ENCODE data around the gene AP1M1.

DNA sequence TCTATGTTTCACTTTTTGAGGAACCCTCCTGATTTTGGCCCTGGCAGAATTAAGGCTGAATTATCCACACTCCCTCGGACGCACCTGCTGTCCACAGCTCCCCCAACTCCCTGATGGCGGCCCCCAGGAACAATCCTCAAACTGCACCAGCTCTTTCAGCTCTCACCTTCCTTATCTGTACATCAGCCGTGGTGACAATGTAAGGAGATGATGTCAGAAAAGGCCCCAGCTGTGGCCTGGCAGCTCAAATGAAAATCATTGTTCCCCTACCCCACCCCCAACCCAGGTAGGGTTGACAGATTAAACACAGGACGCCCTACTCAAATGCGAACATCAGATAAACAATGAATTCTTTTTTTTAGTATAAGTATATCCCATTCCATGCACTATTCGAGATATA lies 91.9 kb downstream of the AP1M1 start:
- TF ChIP-seq, protein P1, sequence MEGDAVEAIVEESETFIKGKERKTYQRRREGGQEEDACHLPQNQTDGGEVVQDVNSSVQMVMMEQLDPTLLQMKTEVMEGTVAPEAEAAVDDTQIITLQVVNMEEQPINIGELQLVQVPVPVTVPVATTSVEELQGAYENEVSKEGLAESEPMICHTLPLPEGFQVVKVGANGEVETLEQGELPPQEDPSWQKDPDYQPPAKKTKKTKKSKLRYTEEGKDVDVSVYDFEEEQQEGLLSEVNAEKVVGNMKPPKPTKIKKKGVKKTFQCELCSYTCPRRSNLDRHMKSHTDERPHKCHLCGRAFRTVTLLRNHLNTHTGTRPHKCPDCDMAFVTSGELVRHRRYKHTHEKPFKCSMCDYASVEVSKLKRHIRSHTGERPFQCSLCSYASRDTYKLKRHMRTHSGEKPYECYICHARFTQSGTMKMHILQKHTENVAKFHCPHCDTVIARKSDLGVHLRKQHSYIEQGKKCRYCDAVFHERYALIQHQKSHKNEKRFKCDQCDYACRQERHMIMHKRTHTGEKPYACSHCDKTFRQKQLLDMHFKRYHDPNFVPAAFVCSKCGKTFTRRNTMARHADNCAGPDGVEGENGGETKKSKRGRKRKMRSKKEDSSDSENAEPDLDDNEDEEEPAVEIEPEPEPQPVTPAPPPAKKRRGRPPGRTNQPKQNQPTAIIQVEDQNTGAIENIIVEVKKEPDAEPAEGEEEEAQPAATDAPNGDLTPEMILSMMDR (IDR thresholded peaks at IDR 0.05; ENCODE audit: insufficient read depth, low read length, poor library complexity, severe bottlenecking) = no peak
- no peak for TF ChIP-seq EZH2phosphoT487 (conservative IDR thresholded peaks at IDR 0.05; ENCODE audit: low read length)

All from SU-DHL-6 (cell line).